ENCODE measurements around the gene KDM4C. TPM values are rescaled to one million over a fixed set of nuclear protein-coding genes. Genes with fewer than 3 reads are reported as not detected.

KDM4C gene
- total and polyA plus RNA-seq, 2 of the 13 experiments (the other 11 are each of a cell fraction or from before 2014, with no cell fraction given) = 19.4 to 23.6 TPM

- TF ChIP-seq AKNA (CRISPR knock-in tag; IDR thresholded peaks at IDR 0.05; ENCODE audit: borderline replicate concordance) (no peak), PPARG (CRISPR knock-in tag; conservative IDR thresholded peaks at IDR 0.05) (peak; percentile 85), CAMTA2 (CRISPR knock-in tag; IDR thresholded peaks at IDR 0.05; ENCODE audit: borderline replicate concordance) (no peak), ZNF788 (CRISPR knock-in tag; IDR thresholded peaks at IDR 0.05; ENCODE audit: borderline replicate concordance) (no peak; the same call in 1 of the 2 replicates), HDAC2 (CRISPR knock-in tag; IDR thresholded peaks at IDR 0.05) (peak; percentile 78), KDM5A (IDR thresholded peaks at IDR 0.05; ENCODE audit: borderline replicate concordance, low read length) (peak; percentile 11; the same call in 1 of the 2 replicates), MEIS2 (CRISPR knock-in tag; IDR thresholded peaks at IDR 0.05) (peak; percentile 99), NFE2L2 (IDR thresholded peaks at IDR 0.05; ENCODE audit: low read length) (no peak), MIXL1 (CRISPR knock-in tag; IDR thresholded peaks at IDR 0.05) (peak; percentile 67), TBX2 (CRISPR knock-in tag; IDR thresholded peaks at IDR 0.05; ENCODE audit: borderline replicate concordance) (peak; percentile 95), ZNF431 (CRISPR knock-in tag; IDR thresholded peaks at IDR 0.05; ENCODE audit: borderline replicate concordance, low read depth) (no peak), JDP2 (CRISPR knock-in tag; IDR thresholded peaks at IDR 0.05; ENCODE audit: borderline replicate concordance) (no peak), HMG20A (CRISPR knock-in tag; IDR thresholded peaks at IDR 0.05; ENCODE audit: borderline replicate concordance) (peak; percentile 83; the same call in 1 of the 2 replicates), DPF2 (CRISPR knock-in tag; IDR thresholded peaks at IDR 0.05; ENCODE audit: borderline replicate concordance, low read depth) (peak; percentile 94), ZKSCAN8 (CRISPR knock-in tag; IDR thresholded peaks at IDR 0.05; ENCODE audit: borderline replicate concordance) (peak; percentile 88), MLX (CRISPR knock-in tag; IDR thresholded peaks at IDR 0.05) (peak; percentile 70), ZBTB21 (CRISPR knock-in tag; IDR thresholded peaks at IDR 0.05) (no peak), SOX13 (IDR thresholded peaks at IDR 0.05) (peak; percentile 76), SOX13 (CRISPR knock-in tag; conservative IDR thresholded peaks at IDR 0.05 in 1 of 2, IDR thresholded peaks at IDR 0.05 in 1 of 2) (peak in 1 of 2 experiments; percentile 84; a peak in 2 of 4 replicates), GMEB2 (CRISPR knock-in tag; IDR thresholded peaks at IDR 0.05; ENCODE audit: low read depth) (no peak), FOXJ3 (CRISPR knock-in tag; IDR thresholded peaks at IDR 0.05; ENCODE audit: borderline replicate concordance) (peak; percentile 86), ZNF160 (CRISPR knock-in tag; IDR thresholded peaks at IDR 0.05) (no peak), RARA (CRISPR knock-in tag; IDR thresholded peaks at IDR 0.05) (peak; percentile 68; the same call in 1 of the 2 replicates), MBNL3 (CRISPR knock-in tag; conservative IDR thresholded peaks at IDR 0.05) (no peak), MAFG (CRISPR knock-in tag; IDR thresholded peaks at IDR 0.05) (no peak), DRAP1 (CRISPR knock-in tag; IDR thresholded peaks at IDR 0.05) (peak; percentile 38; the same call in 1 of the 2 replicates)
Measured at GRCh38 chr9:6897898-6898302, 140.1 kb downstream of the KDM4C start (continued).
